C4-2B (cell line): Measurements from ENCODE around the gene PLCG1.

Experiments
- H3K27ac ChIP-seq: fragments of 450-650 bp; 2 replicates; pipeline ENCODE4 v1.5.1; 2017
- CTCF ChIP-seq: fragments of 450-650 bp; conservative IDR thresholded peaks from 2 replicates; pipeline ENCODE4 v1.5.1; 2017; ENCODE audit warnings: mild to moderate bottlenecking
- ZFX ChIP-seq: fragments of 450-650 bp; IDR thresholded peaks from 2 replicates; pipeline ENCODE4 v1.6.1; 2017

The PLCG1 gene

GRCh38 chr20:41222296-41222695 lies 85.0 kb downstream of the PLCG1 start:
- H3K27ac ChIP-seq = no peak overlapping the region
- TF ChIP-seq CTCF = no peak

DNA sequence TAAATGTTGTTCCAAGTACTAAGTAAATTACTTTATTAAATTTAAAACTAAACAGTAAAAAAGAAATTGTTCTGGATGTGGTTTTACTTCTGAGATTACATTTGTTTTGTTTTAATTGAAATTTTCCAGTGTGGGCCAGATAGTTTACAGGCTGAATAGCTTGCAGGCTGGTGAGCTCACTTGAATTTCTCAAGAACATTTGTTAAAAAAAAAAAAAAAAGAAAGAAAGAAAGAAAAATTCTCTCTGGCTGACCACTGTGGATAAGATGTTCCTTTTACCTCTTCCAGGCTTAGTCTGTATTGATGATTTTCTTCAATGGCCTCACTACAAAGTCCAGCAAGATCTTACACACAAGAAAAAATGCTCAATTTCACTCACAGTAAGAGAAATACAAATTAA lies 85.4 kb downstream of the PLCG1 start:
- no peak overlapping the region for H3K27ac ChIP-seq
- TF ChIP-seq ZFX = no peak
- no peak for TF ChIP-seq CTCF

- no peak for TF ChIP-seq CTCF
- no peak for TF ChIP-seq ZFX
- no peak overlapping the region for H3K27ac ChIP-seq
These were observed 85.8 kb downstream of the PLCG1 start for GRCh38 chr20:41223112-41223511.

DNA sequence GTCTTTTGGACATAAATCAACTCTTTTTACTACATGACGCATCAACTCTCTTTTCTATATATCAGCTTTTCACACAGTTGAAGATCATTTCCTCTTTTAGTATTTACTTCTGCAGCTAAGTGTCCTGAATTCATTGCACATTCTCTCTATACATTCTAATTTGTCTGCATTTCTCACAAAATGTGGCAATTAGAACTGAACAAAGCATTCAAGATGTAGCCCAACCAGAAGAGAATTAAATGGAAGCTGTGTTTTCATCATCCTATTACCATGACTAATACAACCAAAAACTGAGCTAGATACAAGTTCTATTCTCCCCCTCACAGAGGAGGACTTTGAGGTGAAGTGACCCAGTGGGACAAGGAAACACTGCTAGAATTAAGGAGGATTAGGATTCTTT lies 86.9 kb downstream of the PLCG1 start:
- TF ChIP-seq ZFX = no peak
- no peak for TF ChIP-seq CTCF
- H3K27ac ChIP-seq = no peak overlapping the region

GRCh38 chr20:41225091-41225490 lies 87.7 kb downstream of the PLCG1 start:
- no peak overlapping the region for H3K27ac ChIP-seq
- no peak for TF ChIP-seq ZFX
- no peak for TF ChIP-seq CTCF

- TF ChIP-seq ZFX = no peak
- H3K27ac ChIP-seq = no peak overlapping the region
These were observed 89.1 kb downstream of the PLCG1 start for GRCh38 chr20:41226426-41226825.
